HepG2 (cell line): ENCODE results near the gene ZNF503. TPM values are rescaled to one million over a fixed set of nuclear protein-coding genes. Genes with fewer than 3 reads are reported as not detected.
A peak's percentile ranks its signal among the peaks of the same experiment; 100 is the strongest.

Source experiments
- AGO1 ChIP-seq: fragments of 200-400 bp; formaldehyde crosslinking; IDR thresholded peaks from 2 replicates; pipeline ENCODE4 v1.6.1; 2017; ENCODE audit warnings: mild to moderate bottlenecking, low read depth, low read length, moderate library complexity; ENCODE audit not compliant: poor library complexity, severe bottlenecking
- AGO2 ChIP-seq: fragments of 200-400 bp; formaldehyde crosslinking; optimal IDR thresholded peaks from 2 replicates; pipeline ENCODE3; 2017; ENCODE audit warnings: mild to moderate bottlenecking, low read depth, low read length, moderate library complexity
- ERF ChIP-seq: IDR thresholded peaks from 2 replicates; pipeline ENCODE4 v1.6.1; 2018; ENCODE audit warnings: missing biosample characterization, missing genetic modification reagents
- HMG20B ChIP-seq: conservative IDR thresholded peaks from 2 replicates; pipeline ENCODE4 v1.6.1; 2016; ENCODE audit warnings: missing genetic modification reagents, missing compliant biosample characterization
- ONECUT2 ChIP-seq: sonication (generic); formaldehyde crosslinking; IDR thresholded peaks from 2 replicates; pipeline ENCODE4 v1.4.0; 2020; ENCODE audit warnings: missing genetic modification reagents
- RNF2 ChIP-seq: fragments of 450-650 bp; conservative IDR thresholded peaks from 2 replicates; pipeline ENCODE4 v1.6.1; 2016; ENCODE audit warnings: low read depth
- STAG1 ChIP-seq: sonication (generic); formaldehyde crosslinking; IDR thresholded peaks from 2 replicates; pipeline ENCODE4 v1.4.0; 2020; ENCODE audit warnings: missing genetic modification reagents
- TCF7L2 ChIP-seq: IDR thresholded peaks from 2 replicates; pipeline ENCODE4 v1.6.1; 2011; ENCODE audit warnings: mild to moderate bottlenecking, low read depth, low read length, moderate library complexity
- TOPORS ChIP-seq: sonication (generic); formaldehyde crosslinking; IDR thresholded peaks from 2 replicates; pipeline ENCODE4 v1.8.0; 2023; ENCODE audit warnings: mild to moderate bottlenecking, missing genetic modification reagents
- ZFP1 ChIP-seq: IDR thresholded peaks from 2 replicates; pipeline ENCODE4 v1.6.1; 2016
- ZFP37 ChIP-seq: sonication (generic); formaldehyde crosslinking; IDR thresholded peaks from 2 replicates; pipeline ENCODE4 v1.4.0; 2020; ENCODE audit warnings: missing genetic modification reagents, borderline replicate concordance
- ZFP82 ChIP-seq: sonication (generic); formaldehyde crosslinking; IDR thresholded peaks from 2 replicates; pipeline ENCODE4 v1.5.1; 2020; ENCODE audit warnings: mild to moderate bottlenecking, missing genetic modification reagents, borderline replicate concordance
- ZNF121 ChIP-seq: sonication (generic); formaldehyde crosslinking; IDR thresholded peaks from 2 replicates; pipeline ENCODE4 v1.5.0; 2020; ENCODE audit warnings: mild to moderate bottlenecking, missing genetic modification reagents
- ZNF570 ChIP-seq: sonication (generic); formaldehyde crosslinking; IDR thresholded peaks from 2 replicates; pipeline ENCODE4 v1.4.0; 2020; ENCODE audit warnings: mild to moderate bottlenecking, missing genetic modification reagents, borderline replicate concordance
- ZNF577 ChIP-seq: sonication (generic); formaldehyde crosslinking; IDR thresholded peaks from 2 replicates; pipeline ENCODE4 v1.4.0; 2020; ENCODE audit warnings: mild to moderate bottlenecking, low read depth, missing genetic modification reagents, borderline replicate concordance
- ZNF674 ChIP-seq: sonication (generic); formaldehyde crosslinking; IDR thresholded peaks from 2 replicates; pipeline ENCODE4 v1.5.0; 2020; ENCODE audit warnings: low read depth, mild to moderate bottlenecking, missing genetic modification reagents
- ZNF678 ChIP-seq: sonication (generic); formaldehyde crosslinking; IDR thresholded peaks from 2 replicates; pipeline ENCODE4 v1.4.0; 2020; ENCODE audit warnings: mild to moderate bottlenecking, missing genetic modification reagents
- ZSCAN25 ChIP-seq: sonication (generic); formaldehyde crosslinking; IDR thresholded peaks from 2 replicates; pipeline ENCODE4 v1.8.0; 2022; ENCODE audit warnings: mild to moderate bottlenecking, missing genetic modification reagents
- polyA plus RNA-seq, 8 experiments: library from polyadenylated mRNA; depleted of rRNA in 3 of 8; stranded (reverse) in 7 of 8; unstranded in 1 of 8; fragments of >200 nt; fragmentation: Illumina TruSeq in 4 of 8; extraction: Trizol in 4 of 8; gene quantifications; 2 replicates each; pipeline versions ENCODE4 v1.2.1 to v1.2.3, GENCODE V29; 2011 to 2016; ENCODE audit warnings: low read depth in 4 of 8, missing spikeins in 1 of 8, mixed read lengths in 1 of 8; ENCODE audit not compliant: insufficient read depth in 1 of 8
- total RNA-seq, 5 experiments: library from RNA; depleted of rRNA; stranded (reverse); fragments of >200 nt; fragmentation: Illumina TruSeq; extraction: Trizol; gene quantifications; 2 replicates each; pipeline ENCODE4 v1.2.3, GENCODE V29; 2016; ENCODE audit warnings: low read depth in 1 of 5
- TF ChIP-seq, protein P1 (sequence below): IDR thresholded peaks from 2 replicates; pipeline ENCODE4 v1.6.1; 2018; ENCODE audit warnings: missing genetic modification reagents, mild to moderate bottlenecking, missing compliant biosample characterization
- TF ChIP-seq, protein P2 (sequence below): sonication (generic); formaldehyde crosslinking; IDR thresholded peaks from 2 replicates; pipeline ENCODE4 v1.4.0; 2020; ENCODE audit warnings: mild to moderate bottlenecking, missing genetic modification reagents
- TF ChIP-seq, protein P3 (sequence below): sonication (generic); formaldehyde crosslinking; conservative IDR thresholded peaks from 2 replicates; pipeline ENCODE4 v1.5.0; 2020; ENCODE audit warnings: missing genetic modification reagents
- TF ChIP-seq, protein P4 (sequence below): sonication (generic); formaldehyde crosslinking; IDR thresholded peaks from 2 replicates; pipeline ENCODE4 v1.4.0; 2020; ENCODE audit warnings: missing genetic modification reagents
- TF ChIP-seq, protein P5 (sequence below): sonication (generic); formaldehyde crosslinking; conservative IDR thresholded peaks from 2 replicates; pipeline ENCODE4 v1.4.0; 2020; ENCODE audit warnings: missing genetic modification reagents

Gene ZNF503
- total and polyA plus RNA-seq, 2 of the 13 experiments (the other 11 are each of a cell fraction or from before 2014, with no cell fraction given) = 2.7 to 8.3 TPM

DNA sequence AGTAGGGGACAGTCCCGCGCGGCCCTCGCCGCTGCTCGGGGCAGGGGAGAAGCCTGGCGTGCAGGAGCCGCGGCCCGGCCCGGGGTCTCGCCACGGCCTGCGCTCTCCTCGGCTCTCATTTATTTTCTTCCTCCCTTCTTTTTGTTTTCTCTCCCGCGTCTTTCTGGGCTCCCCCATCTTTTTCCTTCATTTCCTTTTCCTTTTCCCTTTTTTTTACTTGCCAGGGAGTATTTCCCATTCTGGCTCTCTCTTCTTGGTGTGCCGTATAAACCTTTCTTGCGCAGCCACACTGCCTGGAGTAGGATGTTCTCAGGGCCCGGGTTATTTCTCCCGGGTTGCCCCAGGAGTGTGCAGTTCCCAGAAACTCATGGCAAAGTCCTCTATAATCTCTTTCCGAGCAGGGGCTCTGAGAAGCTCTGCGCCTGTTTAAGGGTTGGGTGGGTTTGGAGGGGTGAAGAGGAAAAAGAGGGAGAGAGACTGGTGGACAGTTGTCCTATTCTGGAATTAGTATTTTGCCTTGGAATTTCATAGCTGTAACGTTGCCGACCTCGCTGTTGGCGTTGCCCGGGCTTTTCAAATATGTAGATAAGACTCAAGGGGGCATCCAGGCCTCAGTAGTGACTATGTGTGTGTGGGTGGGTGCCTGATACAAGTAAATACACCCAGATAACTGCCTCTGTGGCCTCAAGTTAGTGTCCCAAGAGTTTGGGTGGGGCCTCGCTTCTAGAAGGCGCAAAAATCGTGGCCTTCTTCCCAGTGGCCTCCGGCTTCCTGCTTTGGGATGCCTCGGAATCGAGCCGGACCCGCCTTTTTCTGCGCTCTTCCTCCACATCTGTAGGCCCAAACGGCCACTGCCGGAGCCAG, 4.3 kb upstream of the ZNF503 start (continued):
- TF ChIP-seq, protein P1, sequence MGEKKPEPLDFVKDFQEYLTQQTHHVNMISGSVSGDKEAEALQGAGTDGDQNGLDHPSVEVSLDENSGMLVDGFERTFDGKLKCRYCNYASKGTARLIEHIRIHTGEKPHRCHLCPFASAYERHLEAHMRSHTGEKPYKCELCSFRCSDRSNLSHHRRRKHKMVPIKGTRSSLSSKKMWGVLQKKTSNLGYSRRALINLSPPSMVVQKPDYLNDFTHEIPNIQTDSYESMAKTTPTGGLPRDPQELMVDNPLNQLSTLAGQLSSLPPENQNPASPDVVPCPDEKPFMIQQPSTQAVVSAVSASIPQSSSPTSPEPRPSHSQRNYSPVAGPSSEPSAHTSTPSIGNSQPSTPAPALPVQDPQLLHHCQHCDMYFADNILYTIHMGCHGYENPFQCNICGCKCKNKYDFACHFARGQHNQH = no peak
- TF ChIP-seq, protein P2, sequence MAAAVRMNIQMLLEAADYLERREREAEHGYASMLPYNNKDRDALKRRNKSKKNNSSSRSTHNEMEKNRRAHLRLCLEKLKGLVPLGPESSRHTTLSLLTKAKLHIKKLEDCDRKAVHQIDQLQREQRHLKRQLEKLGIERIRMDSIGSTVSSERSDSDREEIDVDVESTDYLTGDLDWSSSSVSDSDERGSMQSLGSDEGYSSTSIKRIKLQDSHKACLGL (CRISPR knock-in tag) = no peak
- peak; percentile 2; the same call in 1 of the 2 replicates for TF ChIP-seq ERF (CRISPR knock-in tag)
- TF ChIP-seq, protein P3, sequence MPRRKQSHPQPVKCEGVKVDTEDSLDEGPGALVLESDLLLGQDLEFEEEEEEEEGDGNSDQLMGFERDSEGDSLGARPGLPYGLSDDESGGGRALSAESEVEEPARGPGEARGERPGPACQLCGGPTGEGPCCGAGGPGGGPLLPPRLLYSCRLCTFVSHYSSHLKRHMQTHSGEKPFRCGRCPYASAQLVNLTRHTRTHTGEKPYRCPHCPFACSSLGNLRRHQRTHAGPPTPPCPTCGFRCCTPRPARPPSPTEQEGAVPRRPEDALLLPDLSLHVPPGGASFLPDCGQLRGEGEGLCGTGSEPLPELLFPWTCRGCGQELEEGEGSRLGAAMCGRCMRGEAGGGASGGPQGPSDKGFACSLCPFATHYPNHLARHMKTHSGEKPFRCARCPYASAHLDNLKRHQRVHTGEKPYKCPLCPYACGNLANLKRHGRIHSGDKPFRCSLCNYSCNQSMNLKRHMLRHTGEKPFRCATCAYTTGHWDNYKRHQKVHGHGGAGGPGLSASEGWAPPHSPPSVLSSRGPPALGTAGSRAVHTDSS (CRISPR knock-in tag) = no peak
- TF ChIP-seq, protein P4, sequence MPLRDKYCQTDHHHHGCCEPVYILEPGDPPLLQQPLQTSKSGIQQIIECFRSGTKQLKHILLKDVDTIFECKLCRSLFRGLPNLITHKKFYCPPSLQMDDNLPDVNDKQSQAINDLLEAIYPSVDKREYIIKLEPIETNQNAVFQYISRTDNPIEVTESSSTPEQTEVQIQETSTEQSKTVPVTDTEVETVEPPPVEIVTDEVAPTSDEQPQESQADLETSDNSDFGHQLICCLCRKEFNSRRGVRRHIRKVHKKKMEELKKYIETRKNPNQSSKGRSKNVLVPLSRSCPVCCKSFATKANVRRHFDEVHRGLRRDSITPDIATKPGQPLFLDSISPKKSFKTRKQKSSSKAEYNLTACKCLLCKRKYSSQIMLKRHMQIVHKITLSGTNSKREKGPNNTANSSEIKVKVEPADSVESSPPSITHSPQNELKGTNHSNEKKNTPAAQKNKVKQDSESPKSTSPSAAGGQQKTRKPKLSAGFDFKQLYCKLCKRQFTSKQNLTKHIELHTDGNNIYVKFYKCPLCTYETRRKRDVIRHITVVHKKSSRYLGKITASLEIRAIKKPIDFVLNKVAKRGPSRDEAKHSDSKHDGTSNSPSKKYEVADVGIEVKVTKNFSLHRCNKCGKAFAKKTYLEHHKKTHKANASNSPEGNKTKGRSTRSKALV = peak; percentile 4; the same call in 1 of the 2 replicates
- TF ChIP-seq AGO2 = peak; percentile 91
- TF ChIP-seq AGO1 = no peak
- no peak for TF ChIP-seq ZNF570 (CRISPR knock-in tag)
- TF ChIP-seq TCF7L2 = no peak
- TF ChIP-seq ZNF121 = no peak
- TF ChIP-seq ZNF577 (CRISPR knock-in tag) = no peak
- TF ChIP-seq ZFP1 = no peak
- TF ChIP-seq ONECUT2 (CRISPR knock-in tag) = no peak
- no peak for TF ChIP-seq RNF2
- TF ChIP-seq TOPORS = 0 out of 2 replicates have a peak, but pooled peaks have one; percentile 16
- TF ChIP-seq ZFP37 = 0 out of 2 replicates have a peak, but pooled peaks have one; percentile 2
- TF ChIP-seq ZFP82 (CRISPR knock-in tag) = 0 out of 2 replicates have a peak, but pooled peaks have one; percentile 47
- TF ChIP-seq ZNF678 = no peak
- TF ChIP-seq ZSCAN25 (CRISPR knock-in tag) = no peak
- TF ChIP-seq STAG1 (CRISPR knock-in tag) = no peak
- TF ChIP-seq, protein P5, sequence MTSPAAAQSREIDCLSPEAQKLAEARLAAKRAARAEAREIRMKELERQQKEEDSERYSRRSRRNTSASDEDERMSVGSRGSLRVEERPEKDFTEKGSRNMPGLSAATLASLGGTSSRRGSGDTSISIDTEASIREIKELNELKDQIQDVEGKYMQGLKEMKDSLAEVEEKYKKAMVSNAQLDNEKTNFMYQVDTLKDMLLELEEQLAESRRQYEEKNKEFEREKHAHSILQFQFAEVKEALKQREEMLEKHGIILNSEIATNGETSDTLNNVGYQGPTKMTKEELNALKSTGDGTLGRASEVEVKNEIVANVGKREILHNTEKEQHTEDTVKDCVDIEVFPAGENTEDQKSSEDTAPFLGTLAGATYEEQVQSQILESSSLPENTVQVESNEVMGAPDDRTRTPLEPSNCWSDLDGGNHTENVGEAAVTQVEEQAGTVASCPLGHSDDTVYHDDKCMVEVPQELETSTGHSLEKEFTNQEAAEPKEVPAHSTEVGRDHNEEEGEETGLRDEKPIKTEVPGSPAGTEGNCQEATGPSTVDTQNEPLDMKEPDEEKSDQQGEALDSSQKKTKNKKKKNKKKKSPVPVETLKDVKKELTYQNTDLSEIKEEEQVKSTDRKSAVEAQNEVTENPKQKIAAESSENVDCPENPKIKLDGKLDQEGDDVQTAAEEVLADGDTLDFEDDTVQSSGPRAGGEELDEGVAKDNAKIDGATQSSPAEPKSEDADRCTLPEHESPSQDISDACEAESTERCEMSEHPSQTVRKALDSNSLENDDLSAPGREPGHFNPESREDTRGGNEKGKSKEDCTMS (CRISPR knock-in tag) = no peak
- TF ChIP-seq HMG20B (CRISPR knock-in tag) = no peak
- no peak for TF ChIP-seq ZNF674
